Measurements from ENCODE around the gene ARMC7. TPM values are rescaled to one million over a fixed set of nuclear protein-coding genes. Genes with fewer than 3 reads are reported as not detected.
"Not testable (repeated sequence)": the region's sequence is repeated elsewhere in the genome, so short reads cannot be mapped to it uniquely, and the experiment has no call there.

ARMC7 gene
- total RNA-seq, 2 experiments from 2014 or later = 6.5 to 8.2 TPM

- Mint-ChIP-seq H3K4me3 (no peak overlapping the region), H3K4me1 (ENCODE audit: low read depth) (peaks cover 27% of the 10 kb centered on the region), H3K9me3 (no peaks in the 10 kb centered on the region), H3K27me3 (no peaks in the 10 kb centered on the region), H3K36me3 (peaks cover 44% of the 10 kb centered on the region), H3K27ac (no peak overlapping the region)
- ChIA-PET POLR2A (interaction anchor here (0.6 kb wide), 1 partner anchor 11 kb away, joined by 3 read pairs; no protein-coding TSS in a partner anchor), CTCF (interaction anchor here (0.8 to 3.0 kb wide), 5 partner anchors 17 to 54 kb away, joined by 3 to 17 read pairs (median 7); partner anchors contain the start of gene NT5C)
- intact Hi-C loops (cut with micrococcal nuclease) = no loop called here
- no peak for DNase-seq
Measured at GRCh38 chr17:75147878-75148546, 38.2 kb downstream of the ARMC7 start.

GRCh38 chr17:75151930-75152329 is 42.2 kb downstream of the ARMC7 start:
- H3K4me3 Mint-ChIP-seq = peak overlapping the region; percentile 95
- intact Hi-C loops (cut with micrococcal nuclease) = loop anchor here (5.0 kb wide), 2 partner anchors 85 to 105 kb away; partner anchors contain the start of genes ATP5PD and KCTD2
- no peak for DNase-seq
- H3K9me3 Mint-ChIP-seq = no peaks in the 10 kb centered on the region
- H3K27ac Mint-ChIP-seq = peak overlapping the region; percentile 86
- CTCF ChIA-PET = interaction anchor here (0.7 to 2.0 kb wide), 3 partner anchors 22 to 38 kb away, joined by 3 to 11 read pairs (median 3); no protein-coding TSS in a partner anchor
- H3K27me3 Mint-ChIP-seq = no peaks in the 10 kb centered on the region
- peaks cover 30% of the 10 kb centered on the region for H3K36me3 Mint-ChIP-seq
- H3K4me1 Mint-ChIP-seq (ENCODE audit: low read depth) = peaks cover 38% of the 10 kb centered on the region
- POLR2A ChIA-PET = no interaction called here

GRCh38 chr17:75152523-75152921 is 42.8 kb downstream of the ARMC7 start:
- ChIA-PET CTCF (no interaction called here), POLR2A (interaction anchor here (1.1 kb wide), 1 partner anchor 22 kb away, joined by 7 read pairs; the partner anchor contains the start of gene NT5C)
- peaks cover 24% of the 10 kb centered on the region for H3K36me3 Mint-ChIP-seq
- no peak for DNase-seq
- intact Hi-C loops (cut with micrococcal nuclease) = loop anchor here (5.0 kb wide), 2 partner anchors 85 to 105 kb away; partner anchors contain the start of genes ATP5PD and KCTD2
- H3K27me3 Mint-ChIP-seq = no peaks in the 10 kb centered on the region
- no peaks in the 10 kb centered on the region for H3K9me3 Mint-ChIP-seq
- peak overlapping the region; percentile 95 for H3K4me3 Mint-ChIP-seq
- peak overlapping the region; percentile 86 for H3K27ac Mint-ChIP-seq
- H3K4me1 Mint-ChIP-seq (ENCODE audit: low read depth) = peaks cover 38% of the 10 kb centered on the region

- intact Hi-C loops (cut with micrococcal nuclease) = loop anchor here (5.0 kb wide), 2 partner anchors 86 to 106 kb away; partner anchors contain the start of genes ATP5PD and KCTD2
- H3K9me3 Mint-ChIP-seq = no peaks in the 10 kb centered on the region
- CTCF ChIA-PET = no interaction called here
Measured at GRCh38 chr17:75152922-75153779, 43.4 kb downstream of the ARMC7 start.

GRCh38 chr17:75153780-75154194 is 44.0 kb downstream of the ARMC7 start:
- Mint-ChIP-seq H3K9me3 (no peaks in the 10 kb centered on the region), H3K27ac (peak overlapping the region; percentile 86), H3K27me3 (no peaks in the 10 kb centered on the region), H3K36me3 (peaks cover 11% of the 10 kb centered on the region), H3K4me3 (peak overlapping the region; percentile 95), H3K4me1 (ENCODE audit: low read depth) (peaks cover 34% of the 10 kb centered on the region)
- ChIA-PET CTCF (interaction anchor here (1.0 to 1.5 kb wide), 2 partner anchors 18 to 48 kb away, joined by 3 to 6 read pairs; no protein-coding TSS in a partner anchor), POLR2A (interaction anchor here (1.0 to 1.5 kb wide), 6 partner anchors 8 to 142 kb away, joined by 3 to 11 read pairs (median 4); partner anchors contain the start of genes ARMC7, MIF4GD, MRPL58 and SLC16A5)
- peak; percentile 51 for DNase-seq
- intact Hi-C loops (cut with micrococcal nuclease) = loop anchor here (1.0 to 5.0 kb wide), 5 partner anchors 29 to 108 kb away; partner anchors contain the start of genes ATP5PD, GGA3, KCTD2 and MRPS7

More at GRCh38 chr17:75152922-75153779, 43.4 kb downstream of the ARMC7 start:
- Mint-ChIP-seq H3K4me3 (peak overlapping the region; percentile 95), H3K27ac (peak overlapping the region; percentile 86), H3K36me3 (peaks cover 17% of the 10 kb centered on the region), H3K27me3 (no peaks in the 10 kb centered on the region), H3K4me1 (ENCODE audit: low read depth) (peaks cover 38% of the 10 kb centered on the region)
- POLR2A ChIA-PET = interaction anchor here (1.1 kb wide), 1 partner anchor 22 kb away, joined by 7 read pairs; the partner anchor contains the start of gene NT5C
- DNase-seq = peak; percentile 55

- Mint-ChIP-seq H3K4me3 (peak within 1 kb of the TSS; percentile 95), H3K9me3 (no peaks in the 10 kb centered on the region), H3K27me3 (no peaks in the 10 kb centered on the region), H3K36me3 (peaks cover 11% of the 10 kb centered on the region), H3K27ac (peak within 1 kb of the TSS; percentile 86), H3K4me1 (ENCODE audit: low read depth) (peaks cover 34% of the 10 kb centered on the region)
- intact Hi-C loops (cut with micrococcal nuclease) = loop anchor here (1.0 to 5.0 kb wide), 5 partner anchors 28 to 107 kb away; partner anchors contain the start of genes ATP5PD, GGA3, KCTD2 and MRPS7
- ChIA-PET CTCF (interaction anchor here (1.0 to 1.5 kb wide), 3 partner anchors 17 to 142 kb away, joined by 3 to 6 read pairs (median 3); partner anchors contain the start of gene MRPL58), POLR2A (interaction anchor here (0.6 to 1.5 kb wide), 12 partner anchors 9 to 143 kb away, joined by 3 to 11 read pairs (median 4); partner anchors contain the start of genes ARMC7, MIF4GD, MRPL58 and NT5C)
- peak; percentile 99 for DNase-seq
Measured at GRCh38 chr17:75154195-75155106, 44.7 kb downstream of the ARMC7 start, which contains the start of gene JPT1. Gene JPT1 (minus strand): TSS chr17:75154512. CDS start chr17:75154397, 115 bp downstream.

- DNase-seq = no peak
- ChIA-PET POLR2A (interaction anchor here (0.6 to 1.5 kb wide), 9 partner anchors 10 to 143 kb away, joined by 3 to 11 read pairs (median 6); partner anchors contain the start of genes MRPL58 and NT5C), CTCF (interaction anchor here (1.0 to 1.5 kb wide), 2 partner anchors 17 to 142 kb away, joined by 3 to 6 read pairs; partner anchors contain the start of gene MRPL58)
- Mint-ChIP-seq H3K27me3 (no peaks in the 10 kb centered on the region), H3K36me3 (peaks cover 11% of the 10 kb centered on the region), H3K9me3 (no peaks in the 10 kb centered on the region), H3K27ac (peak overlapping the region; percentile 86), H3K4me1 (ENCODE audit: low read depth) (peaks cover 31% of the 10 kb centered on the region), H3K4me3 (no peak overlapping the region)
- intact Hi-C loops (cut with micrococcal nuclease) = loop anchor here (2.0 kb wide), 2 partner anchors 28 to 40 kb away; partner anchors contain the start of gene SUMO2
Measured at GRCh38 chr17:75155191-75155601, 45.4 kb downstream of the ARMC7 start.

GRCh38 chr17:75158480-75158879 is 48.7 kb downstream of the ARMC7 start:
- DNase-seq; H3K36me3 Mint-ChIP-seq; H3K27me3 Mint-ChIP-seq; H3K4me3 Mint-ChIP-seq; H3K27ac Mint-ChIP-seq; intact Hi-C loops (cut with micrococcal nuclease); H3K9me3 Mint-ChIP-seq: not testable (repeated sequence)
- ChIA-PET POLR2A (interaction anchor here (1.0 to 1.3 kb wide), 2 partner anchors 9 to 13 kb away, joined by 3 to 4 read pairs; no protein-coding TSS in a partner anchor), CTCF (interaction anchor here (1.1 to 1.3 kb wide), 2 partner anchors 14 to 43 kb away, joined by 3 to 7 read pairs; no protein-coding TSS in a partner anchor)
- peaks cover 10% of the 10 kb centered on the region for H3K4me1 Mint-ChIP-seq (ENCODE audit: low read depth)

GRCh38 chr17:75159196-75160031 is 49.6 kb downstream of the ARMC7 start:
- no peak overlapping the region for H3K27ac Mint-ChIP-seq
- H3K4me3 Mint-ChIP-seq = no peak overlapping the region
- intact Hi-C loops (cut with micrococcal nuclease) = no loop called here

More at GRCh38 chr17:75159196-75160031, 49.6 kb downstream of the ARMC7 start:
- Mint-ChIP-seq H3K36me3 (peaks cover 4% of the 10 kb centered on the region), H3K4me1 (ENCODE audit: low read depth) (peaks cover 10% of the 10 kb centered on the region), H3K9me3 (no peaks in the 10 kb centered on the region), H3K27me3 (no peaks in the 10 kb centered on the region)
- ChIA-PET POLR2A (interaction anchor here (1.0 to 1.3 kb wide), 2 partner anchors 10 to 14 kb away, joined by 3 to 4 read pairs; no protein-coding TSS in a partner anchor), CTCF (interaction anchor here (1.1 to 1.5 kb wide), 3 partner anchors 13 to 198 kb away, joined by 3 to 7 read pairs (median 4); no protein-coding TSS in a partner anchor)
- DNase-seq = no peak

Data from activated CD4-positive, alpha-beta memory T cell treated with anti-CD3 and anti-CD28 coated beads for 36 hours (primary cell).